Measurements from ENCODE around the gene COL2A1. TPM values are rescaled to one million over a fixed set of nuclear protein-coding genes. Genes with fewer than 3 reads are reported as not detected.

Gene COL2A1
- total and polyA plus RNA-seq, 4 donors, result 321 TPM; not detected in 3

- Histone ChIP-seq H3K9ac (ENCODE audit: low read depth in 1 of 2, low read length in 2 of 2) (no peak overlapping the region), H3K27ac (ENCODE audit: low read depth in 1 of 2, low read length in 2 of 2) (no peak overlapping the region), H3K4me1 (ENCODE audit: control insufficient read depth in 4 of 4, insufficient read depth in 4 of 4, low read length in 3 of 4) (no peaks in the 10 kb centered on the region), H3K36me3 (ENCODE audit: control insufficient read depth in 4 of 4, insufficient read depth in 3 of 4, low read depth in 1 of 4, low read length in 3 of 4) (no peaks in the 10 kb centered on the region), H3K9me3 (ENCODE audit: control insufficient read depth in 4 of 4, low read length in 3 of 4) (no peaks in the 10 kb centered on the region), H3K27me3 (ENCODE audit: control insufficient read depth in 4 of 4, insufficient read depth in 4 of 4, low read length in 3 of 4) (no peaks in the 10 kb centered on the region), H3K4me3 (ENCODE audit: low read depth in 1 of 3, low read length in 3 of 3) (no peak overlapping the region)
- DNase-seq (ENCODE audit: low spot score), result no peak
- TF ChIP-seq ATF3 (IDR thresholded peaks at IDR 0.05), result no peak
- TF ChIP-seq NR2F2 (IDR thresholded peaks at IDR 0.05), result no peak
- no peak for TF ChIP-seq TAF1 (conservative IDR thresholded peaks at IDR 0.05)
- TF ChIP-seq GABPA (IDR thresholded peaks at IDR 0.05 in 1 of 2, conservative IDR thresholded peaks at IDR 0.05 in 1 of 2), result no peak
- TF ChIP-seq HNF4G (IDR thresholded peaks at IDR 0.05), result no peak
- no peak for TF ChIP-seq MAX (IDR thresholded peaks at IDR 0.05)
- TF ChIP-seq RXRA (IDR thresholded peaks at IDR 0.05), result no peak
- WGBS, result 92% methylated on average over 18 of the region's 18 CpGs
These were observed 26.3 kb downstream of the COL2A1 start for GRCh38 chr12:47977772-47978597.

- Histone ChIP-seq H3K9ac (ENCODE audit: low read depth in 1 of 2, low read length in 2 of 2) (no peak overlapping the region), H3K27me3 (ENCODE audit: control insufficient read depth in 4 of 4, insufficient read depth in 4 of 4, low read length in 3 of 4) (no peaks in the 10 kb centered on the region), H3K36me3 (ENCODE audit: control insufficient read depth in 4 of 4, insufficient read depth in 3 of 4, low read depth in 1 of 4, low read length in 3 of 4) (no peaks in the 10 kb centered on the region), H3K4me3 (ENCODE audit: low read depth in 1 of 3, low read length in 3 of 3) (no peak overlapping the region), H3K4me1 (ENCODE audit: control insufficient read depth in 4 of 4, insufficient read depth in 4 of 4, low read length in 3 of 4) (no peaks in the 10 kb centered on the region), H3K9me3 (ENCODE audit: control insufficient read depth in 4 of 4, low read length in 3 of 4) (no peaks in the 10 kb centered on the region), H3K27ac (ENCODE audit: low read depth in 1 of 2, low read length in 2 of 2) (no peak overlapping the region)
- TF ChIP-seq EGR1 (IDR thresholded peaks at IDR 0.05; ENCODE audit: low read depth in 2 of 2), result no peak
- no peak for TF ChIP-seq NR2F2 (IDR thresholded peaks at IDR 0.05)
- 88% methylated on average over 12 of the region's 12 CpGs for WGBS
- DNase-seq (ENCODE audit: low spot score), result no peak
These were observed 27.1 kb downstream of the COL2A1 start for GRCh38 chr12:47977046-47977771.

- no peak for TF ChIP-seq HNF4A (conservative IDR thresholded peaks at IDR 0.05)
- no peak for TF ChIP-seq SP1 (IDR thresholded peaks at IDR 0.05)
- no peak for TF ChIP-seq EGR1 (IDR thresholded peaks at IDR 0.05; ENCODE audit: low read depth in 2 of 2)
- no peak for TF ChIP-seq REST (IDR thresholded peaks at IDR 0.05)
- TF ChIP-seq HNF4G (IDR thresholded peaks at IDR 0.05), result no peak
- no peak for TF ChIP-seq RXRA (IDR thresholded peaks at IDR 0.05)
- H3K9ac ChIP-seq (ENCODE audit: low read depth in 1 of 2, low read length in 2 of 2), result no peak overlapping the region
- no peak for DNase-seq (ENCODE audit: low spot score)
- WGBS, result 94% methylated on average over 11 of the region's 11 CpGs
- no peaks in the 10 kb centered on the region for H3K4me1 ChIP-seq (ENCODE audit: control insufficient read depth in 4 of 4, insufficient read depth in 4 of 4, low read length in 3 of 4)
- no peaks in the 10 kb centered on the region for H3K9me3 ChIP-seq (ENCODE audit: control insufficient read depth in 4 of 4, low read length in 3 of 4)
- no peaks in the 10 kb centered on the region for H3K27me3 ChIP-seq (ENCODE audit: control insufficient read depth in 4 of 4, insufficient read depth in 4 of 4, low read length in 3 of 4)
- no peak overlapping the region for H3K27ac ChIP-seq (ENCODE audit: low read depth in 1 of 2, low read length in 2 of 2)
- no peaks in the 10 kb centered on the region for H3K36me3 ChIP-seq (ENCODE audit: control insufficient read depth in 4 of 4, insufficient read depth in 3 of 4, low read depth in 1 of 4, low read length in 3 of 4)
- H3K4me3 ChIP-seq (ENCODE audit: low read depth in 1 of 3, low read length in 3 of 3), result no peak overlapping the region
These were observed 28.5 kb downstream of the COL2A1 start for GRCh38 chr12:47975816-47976215.

Measured in liver (tissue), 9 donors.